Testis (tissue), 2 donors: ENCODE data around the gene NFIB.

Source experiments
- POLR2A ChIP-seq: fragments of 450-650 bp; IDR thresholded peaks from one replicate; pipeline ENCODE4 v1.6.1; 2017; ENCODE audit warnings: antibody characterized with exemption, mild to moderate bottlenecking, moderate library complexity
- TF ChIP-seq, protein P1 (sequence below), 3 experiments: fragments of 450-650 bp in 2 of 3; fragments of 200-600 bp in 1 of 3; sonication (generic) in 1 of 3; IDR thresholded peaks; one replicate each; pipeline ENCODE4 v1.5.1; 2016 to 2019; ENCODE audit warnings: antibody characterized with exemption in 3 of 3, mild to moderate bottlenecking in 2 of 3, moderate library complexity in 1 of 3

GRCh38 chr9:14242150-14242805, 71.7 kb downstream of the NFIB start:
- TF ChIP-seq, protein P1, sequence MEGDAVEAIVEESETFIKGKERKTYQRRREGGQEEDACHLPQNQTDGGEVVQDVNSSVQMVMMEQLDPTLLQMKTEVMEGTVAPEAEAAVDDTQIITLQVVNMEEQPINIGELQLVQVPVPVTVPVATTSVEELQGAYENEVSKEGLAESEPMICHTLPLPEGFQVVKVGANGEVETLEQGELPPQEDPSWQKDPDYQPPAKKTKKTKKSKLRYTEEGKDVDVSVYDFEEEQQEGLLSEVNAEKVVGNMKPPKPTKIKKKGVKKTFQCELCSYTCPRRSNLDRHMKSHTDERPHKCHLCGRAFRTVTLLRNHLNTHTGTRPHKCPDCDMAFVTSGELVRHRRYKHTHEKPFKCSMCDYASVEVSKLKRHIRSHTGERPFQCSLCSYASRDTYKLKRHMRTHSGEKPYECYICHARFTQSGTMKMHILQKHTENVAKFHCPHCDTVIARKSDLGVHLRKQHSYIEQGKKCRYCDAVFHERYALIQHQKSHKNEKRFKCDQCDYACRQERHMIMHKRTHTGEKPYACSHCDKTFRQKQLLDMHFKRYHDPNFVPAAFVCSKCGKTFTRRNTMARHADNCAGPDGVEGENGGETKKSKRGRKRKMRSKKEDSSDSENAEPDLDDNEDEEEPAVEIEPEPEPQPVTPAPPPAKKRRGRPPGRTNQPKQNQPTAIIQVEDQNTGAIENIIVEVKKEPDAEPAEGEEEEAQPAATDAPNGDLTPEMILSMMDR (IDR thresholded peaks at IDR 0.05): no peak
- TF ChIP-seq POLR2A: no peak
